ENCODE results near the gene UBR4. TPM values are rescaled to one million over a fixed set of nuclear protein-coding genes. Genes with fewer than 3 reads are reported as not detected.

UBR4 gene
- total RNA-seq, 2 experiments from 2014 or later, result 117 to 125 TPM

- peaks cover 40% of the 10 kb centered on the region for H3K27me3 Mint-ChIP-seq (ENCODE audit: low read depth)
- DNase-seq, result no peak
- H3K36me3 Mint-ChIP-seq (ENCODE audit: low read depth), result peaks cover 6% of the 10 kb centered on the region
- POLR2A ChIA-PET, result no interaction called here
- CTCF ChIA-PET, result no interaction called here
- no peak for ATAC-seq
- H3K4me3 Mint-ChIP-seq, result no peak overlapping the region
- H3K27ac Mint-ChIP-seq, result no peak overlapping the region
- peaks cover 4% of the 10 kb centered on the region for H3K4me1 Mint-ChIP-seq (ENCODE audit: low read depth)
- H3K9me3 Mint-ChIP-seq (ENCODE audit: insufficient read depth), result no peaks in the 10 kb centered on the region
Measured at GRCh38 chr1:19057784-19058475, 152.1 kb downstream of the UBR4 start.

GRCh38 chr1:19057182-19057779 is 152.8 kb downstream of the UBR4 start:
- ChIA-PET POLR2A (no interaction called here), CTCF (no interaction called here)
- Mint-ChIP-seq H3K27ac (no peak overlapping the region), H3K9me3 (ENCODE audit: insufficient read depth) (no peaks in the 10 kb centered on the region), H3K4me3 (no peak overlapping the region), H3K4me1 (ENCODE audit: low read depth) (peaks cover 4% of the 10 kb centered on the region), H3K36me3 (ENCODE audit: low read depth) (peaks cover 6% of the 10 kb centered on the region), H3K27me3 (ENCODE audit: low read depth) (peaks cover 44% of the 10 kb centered on the region)
- no peak for DNase-seq
- ATAC-seq, result no peak

- ChIA-PET POLR2A (no interaction called here), CTCF (no interaction called here)
- no peaks in the 10 kb centered on the region for H3K9me3 Mint-ChIP-seq (ENCODE audit: insufficient read depth)
- H3K4me1 Mint-ChIP-seq (ENCODE audit: low read depth), result peaks cover 4% of the 10 kb centered on the region
- H3K27ac Mint-ChIP-seq, result no peak overlapping the region
- H3K4me3 Mint-ChIP-seq, result no peak overlapping the region
- DNase-seq (no peak), ATAC-seq (no peak)
- no peaks in the 10 kb centered on the region for H3K36me3 Mint-ChIP-seq (ENCODE audit: low read depth)
- peaks cover 42% of the 10 kb centered on the region for H3K27me3 Mint-ChIP-seq (ENCODE audit: low read depth)
Measured at GRCh38 chr1:19055701-19056100, 154.4 kb downstream of the UBR4 start.

DNA sequence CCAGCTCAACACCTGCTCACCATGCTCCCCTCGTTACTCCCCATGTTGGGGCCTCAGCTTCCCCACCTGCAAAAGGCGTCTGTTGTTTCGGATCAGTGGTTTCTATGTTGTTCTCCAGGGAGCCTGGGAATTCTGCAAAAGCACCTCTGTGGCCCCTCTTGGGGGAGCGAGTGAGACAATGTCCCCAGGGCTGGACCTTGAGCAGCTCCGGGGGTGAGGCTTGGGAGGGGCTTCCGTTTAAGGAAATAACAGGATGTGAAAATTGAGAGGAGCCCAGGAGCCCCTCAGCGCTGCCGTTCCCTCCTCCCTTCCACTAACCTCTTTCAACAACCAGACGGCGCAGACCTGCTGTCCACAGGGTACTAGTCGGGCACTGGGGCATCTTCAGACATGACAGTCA is 155.1 kb downstream of the UBR4 start:
- DNase-seq, result no peak
- H3K9me3 Mint-ChIP-seq (ENCODE audit: insufficient read depth), result no peaks in the 10 kb centered on the region
- CTCF ChIA-PET, result interaction anchor here (0.8 kb wide), 1 partner anchor 142 kb away, joined by 3 read pairs; no protein-coding TSS in a partner anchor
- no peak overlapping the region for H3K27ac Mint-ChIP-seq
- H3K4me3 Mint-ChIP-seq, result no peak overlapping the region
- no peak for ATAC-seq
- peaks cover 4% of the 10 kb centered on the region for H3K4me1 Mint-ChIP-seq (ENCODE audit: low read depth)
- peaks cover 44% of the 10 kb centered on the region for H3K27me3 Mint-ChIP-seq (ENCODE audit: low read depth)
- H3K36me3 Mint-ChIP-seq (ENCODE audit: low read depth), result no peaks in the 10 kb centered on the region
- POLR2A ChIA-PET, result no interaction called here

DNA sequence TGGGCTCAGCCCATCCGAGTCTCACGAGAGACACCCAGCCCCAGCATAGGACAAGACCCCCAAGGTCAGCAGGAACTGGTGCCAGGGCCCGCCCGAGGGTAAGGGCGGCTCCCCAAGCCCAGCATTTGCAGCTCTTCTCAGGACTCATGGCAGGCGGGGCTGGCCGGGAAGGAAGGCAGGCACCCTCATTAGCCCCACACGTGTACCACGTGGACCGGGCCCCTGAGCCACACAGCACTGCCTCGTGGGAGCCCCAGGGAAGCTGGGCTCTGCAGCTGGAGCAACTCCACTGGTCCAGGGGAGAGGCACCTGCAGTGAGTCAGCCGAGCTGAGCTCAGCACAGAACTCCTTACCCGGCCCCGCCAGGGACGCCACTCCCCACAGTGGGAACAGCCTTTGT is 155.8 kb downstream of the UBR4 start:
- Mint-ChIP-seq H3K36me3 (ENCODE audit: low read depth) (no peaks in the 10 kb centered on the region), H3K27me3 (ENCODE audit: low read depth) (peaks cover 47% of the 10 kb centered on the region)

GRCh38 chr1:19053486-19053885 is 156.6 kb downstream of the UBR4 start:
- no peaks in the 10 kb centered on the region for H3K36me3 Mint-ChIP-seq (ENCODE audit: low read depth)
- no peak overlapping the region for H3K27ac Mint-ChIP-seq
- DNase-seq (no peak), ATAC-seq (no peak)
- peaks cover 41% of the 10 kb centered on the region for H3K27me3 Mint-ChIP-seq (ENCODE audit: low read depth)
- ChIA-PET CTCF (no interaction called here), POLR2A (no interaction called here)
- peaks cover 4% of the 10 kb centered on the region for H3K4me1 Mint-ChIP-seq (ENCODE audit: low read depth)
- H3K9me3 Mint-ChIP-seq (ENCODE audit: insufficient read depth), result no peaks in the 10 kb centered on the region
- H3K4me3 Mint-ChIP-seq, result no peak overlapping the region

More for the DNA sequence above, 155.8 kb downstream of the UBR4 start:
- H3K9me3 Mint-ChIP-seq (ENCODE audit: insufficient read depth), result no peaks in the 10 kb centered on the region
- ChIA-PET POLR2A (no interaction called here), CTCF (interaction anchor here (0.8 kb wide), 1 partner anchor 141 kb away, joined by 3 read pairs; no protein-coding TSS in a partner anchor)
- H3K4me1 Mint-ChIP-seq (ENCODE audit: low read depth), result peaks cover 4% of the 10 kb centered on the region
- DNase-seq, result no peak
- H3K27ac Mint-ChIP-seq, result no peak overlapping the region
- no peak for ATAC-seq
- H3K4me3 Mint-ChIP-seq, result no peak overlapping the region

- CTCF ChIA-PET, result interaction anchor here (0.6 to 1.7 kb wide), 2 partner anchors 143 to 191 kb away, joined by 5 to 6 read pairs; no protein-coding TSS in a partner anchor
- Mint-ChIP-seq H3K27me3 (ENCODE audit: low read depth) (peaks cover 28% of the 10 kb centered on the region), H3K36me3 (ENCODE audit: low read depth) (no peaks in the 10 kb centered on the region), H3K4me1 (ENCODE audit: low read depth) (peaks cover 4% of the 10 kb centered on the region), H3K9me3 (ENCODE audit: insufficient read depth) (no peaks in the 10 kb centered on the region), H3K27ac (no peak overlapping the region), H3K4me3 (no peak overlapping the region)
- ATAC-seq, result no peak
- DNase-seq, result no peak
- POLR2A ChIA-PET, result no interaction called here
Measured at GRCh38 chr1:19049798-19050197, 160.3 kb downstream of the UBR4 start.

- POLR2A ChIA-PET, result no interaction called here
- CTCF ChIA-PET, result interaction anchor here (1.0 to 1.7 kb wide), 3 partner anchors 142 to 153 kb away, joined by 3 to 6 read pairs (median 5); no protein-coding TSS in a partner anchor
- H3K27me3 Mint-ChIP-seq (ENCODE audit: low read depth), result peaks cover 26% of the 10 kb centered on the region
- H3K27ac Mint-ChIP-seq, result no peak overlapping the region
- no peak for ATAC-seq
- no peaks in the 10 kb centered on the region for H3K36me3 Mint-ChIP-seq (ENCODE audit: low read depth)
- H3K9me3 Mint-ChIP-seq (ENCODE audit: insufficient read depth), result no peaks in the 10 kb centered on the region
- DNase-seq, result no peak
- H3K4me3 Mint-ChIP-seq, result no peak overlapping the region
- H3K4me1 Mint-ChIP-seq (ENCODE audit: low read depth), result peaks cover 4% of the 10 kb centered on the region
Measured at GRCh38 chr1:19049128-19049768, 160.8 kb downstream of the UBR4 start.

DNA sequence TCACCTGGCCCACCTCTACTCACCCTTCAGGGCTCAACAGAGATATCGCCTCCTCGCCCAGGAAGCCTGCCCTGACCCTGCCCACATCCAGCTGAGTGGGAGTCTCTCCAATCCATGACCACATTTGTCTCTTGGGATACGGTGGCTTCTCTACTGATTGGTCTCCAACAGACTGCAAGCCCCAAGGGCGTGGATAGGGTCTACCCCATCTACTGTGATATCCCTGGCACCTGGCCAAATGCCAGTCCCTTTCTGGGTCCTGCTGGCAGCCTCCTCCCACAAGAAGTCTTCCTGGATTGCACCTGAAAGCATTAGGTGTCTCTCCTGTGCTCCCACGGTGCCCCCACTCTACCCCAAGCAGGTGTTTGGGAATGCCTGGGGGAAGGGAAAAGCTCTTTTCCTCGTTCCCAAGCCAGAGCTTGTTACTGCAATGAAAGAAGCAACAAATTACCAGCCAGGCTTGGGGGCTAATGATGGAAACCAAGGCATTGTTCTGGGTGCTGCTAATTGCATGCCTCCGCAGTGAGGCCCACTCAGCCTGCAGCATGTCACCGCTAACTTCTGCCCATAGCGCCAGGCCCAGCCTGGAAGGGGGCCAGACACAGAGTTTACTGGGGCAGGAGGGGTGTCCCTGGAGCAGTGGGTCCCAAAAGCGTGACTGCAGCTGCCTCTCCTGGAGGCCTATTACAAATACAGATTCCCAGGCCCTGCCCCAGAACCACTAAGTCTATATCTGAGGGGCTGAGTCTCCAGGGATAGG is 162.9 kb downstream of the UBR4 start:
- H3K4me1 Mint-ChIP-seq (ENCODE audit: low read depth), result peaks cover 4% of the 10 kb centered on the region
- DNase-seq (no peak), ATAC-seq (no peak)
- no peaks in the 10 kb centered on the region for H3K9me3 Mint-ChIP-seq (ENCODE audit: insufficient read depth)
- H3K36me3 Mint-ChIP-seq (ENCODE audit: low read depth), result no peaks in the 10 kb centered on the region
- POLR2A ChIA-PET, result interaction anchor here (0.7 kb wide), 1 partner anchor 107 kb away, joined by 3 read pairs; no protein-coding TSS in a partner anchor
- peaks cover 20% of the 10 kb centered on the region for H3K27me3 Mint-ChIP-seq (ENCODE audit: low read depth)
- CTCF ChIA-PET, result interaction anchor here (1.2 kb wide), 1 partner anchor 139 kb away, joined by 4 read pairs; no protein-coding TSS in a partner anchor
- H3K4me3 Mint-ChIP-seq, result no peak overlapping the region
- H3K27ac Mint-ChIP-seq, result no peak overlapping the region

- CTCF ChIA-PET, result interaction anchor here (0.9 kb wide), 1 partner anchor 138 kb away, joined by 3 read pairs; no protein-coding TSS in a partner anchor
- no peaks in the 10 kb centered on the region for H3K9me3 Mint-ChIP-seq (ENCODE audit: insufficient read depth)
Measured at GRCh38 chr1:19045898-19046880, 163.9 kb downstream of the UBR4 start.

More at GRCh38 chr1:19045898-19046880, 163.9 kb downstream of the UBR4 start:
- DNase-seq (no peak), ATAC-seq (no peak)
- Mint-ChIP-seq H3K36me3 (ENCODE audit: low read depth) (no peaks in the 10 kb centered on the region), H3K27ac (no peak overlapping the region), H3K4me1 (ENCODE audit: low read depth) (peaks cover 4% of the 10 kb centered on the region), H3K4me3 (no peak overlapping the region), H3K27me3 (ENCODE audit: low read depth) (peaks cover 26% of the 10 kb centered on the region)
- POLR2A ChIA-PET, result interaction anchor here (0.7 kb wide), 1 partner anchor 106 kb away, joined by 3 read pairs; no protein-coding TSS in a partner anchor

Data from activated CD8-positive, alpha-beta T cell treated with anti-CD3 and anti-CD28 coated beads, Interleukin-2, amount 10 ng/mL, durations not matched to agents 7 days and 5 days (primary cell).